ENCODE results near the gene SLC16A9. TPM values are rescaled to one million over a fixed set of nuclear protein-coding genes. Genes with fewer than 3 reads are reported as not detected.
"Not testable (repeated sequence)": the region's sequence is repeated elsewhere in the genome, so short reads cannot be mapped to it uniquely, and the experiment has no call there.

SLC16A9 gene
- polyA plus RNA-seq, 1 experiment, result 0.05 TPM

GRCh38 chr10:59644841-59645240, 64.8 kb downstream of the SLC16A9 start:
- no peak for TF ChIP-seq CTCF (IDR thresholded peaks at IDR 0.05; ENCODE audit: insufficient read depth, low read depth, low read length)
- POLR2A ChIA-PET, result no interaction called here
- H3K27me3 ChIP-seq (ENCODE audit: control insufficient read depth, insufficient read depth, low read length), result no peaks in the 10 kb centered on the region
- H3K36me3 ChIP-seq (ENCODE audit: control insufficient read depth, insufficient read depth, low read length), result no peaks in the 10 kb centered on the region
- no peak overlapping the region for H3K4me3 ChIP-seq (ENCODE audit: low read depth, low read length)
- CTCF ChIA-PET, result interaction anchor here (0.6 kb wide), 1 partner anchor 164 kb away, joined by 3 read pairs; no protein-coding TSS in a partner anchor
- no peak for DNase-seq (ENCODE audit: low read depth)

GRCh38 chr10:59641688-59642087, 68.0 kb downstream of the SLC16A9 start:
- CTCF ChIA-PET; POLR2A ChIA-PET; H3K4me3 ChIP-seq (ENCODE audit: low read depth, low read length); DNase-seq (ENCODE audit: low read depth); H3K36me3 ChIP-seq (ENCODE audit: control insufficient read depth, insufficient read depth, low read length); H3K27me3 ChIP-seq (ENCODE audit: control insufficient read depth, insufficient read depth, low read length): not testable (repeated sequence)

- DNase-seq (ENCODE audit: low read depth), result no peak
- no peaks in the 10 kb centered on the region for H3K36me3 ChIP-seq (ENCODE audit: control insufficient read depth, insufficient read depth, low read length)
- H3K4me3 ChIP-seq (ENCODE audit: low read depth, low read length), result no peak overlapping the region
- ChIA-PET POLR2A (no interaction called here), CTCF (interaction anchor here (1.2 to 3.6 kb wide), 2 partner anchors 10 to 129 kb away, joined by 3 to 18 read pairs; no protein-coding TSS in a partner anchor)
- no peaks in the 10 kb centered on the region for H3K27me3 ChIP-seq (ENCODE audit: control insufficient read depth, insufficient read depth, low read length)
- TF ChIP-seq CTCF (IDR thresholded peaks at IDR 0.05; ENCODE audit: insufficient read depth, low read depth, low read length), result no peak
Observed at GRCh38 chr10:59635502-59636290, 74.0 kb downstream of the SLC16A9 start.

- CTCF ChIA-PET, result interaction anchor here (1.2 to 3.6 kb wide), 3 partner anchors 8 to 127 kb away, joined by 3 to 18 read pairs (median 15); no protein-coding TSS in a partner anchor
- Histone ChIP-seq H3K36me3 (ENCODE audit: control insufficient read depth, insufficient read depth, low read length) (no peaks in the 10 kb centered on the region), H3K27me3 (ENCODE audit: control insufficient read depth, insufficient read depth, low read length) (no peaks in the 10 kb centered on the region), H3K4me3 (ENCODE audit: low read depth, low read length) (no peak overlapping the region)
- POLR2A ChIA-PET, result no interaction called here
- TF ChIP-seq CTCF (IDR thresholded peaks at IDR 0.05; ENCODE audit: insufficient read depth, low read depth, low read length), result no peak
- no peak for DNase-seq (ENCODE audit: low read depth)
Observed at GRCh38 chr10:59634102-59634501, 75.5 kb downstream of the SLC16A9 start.

- POLR2A ChIA-PET, result no interaction called here
- H3K27me3 ChIP-seq (ENCODE audit: control insufficient read depth, insufficient read depth, low read length), result no peaks in the 10 kb centered on the region
- H3K36me3 ChIP-seq (ENCODE audit: control insufficient read depth, insufficient read depth, low read length), result no peaks in the 10 kb centered on the region
- no peak for TF ChIP-seq CTCF (IDR thresholded peaks at IDR 0.05; ENCODE audit: insufficient read depth, low read depth, low read length)
- CTCF ChIA-PET, result interaction anchor here (0.8 to 3.1 kb wide), 2 partner anchors 9 to 11 kb away, joined by 3 to 15 read pairs; no protein-coding TSS in a partner anchor
- no peak for DNase-seq (ENCODE audit: low read depth)
- H3K4me3 ChIP-seq (ENCODE audit: low read depth, low read length), result no peak overlapping the region
Observed at GRCh38 chr10:59633063-59633462, 76.6 kb downstream of the SLC16A9 start.
